Testis (tissue), 3 donors: ENCODE results near the gene NAXE. TPM values are rescaled to one million over a fixed set of nuclear protein-coding genes. Genes with fewer than 3 reads are reported as not detected.

Source experiments
- DNase-seq: peaks from one replicate; pipeline ENCODE4 v3.0.0-alpha.2; 2019
- H3K27ac ChIP-seq, 2 donors: fragments of 200-600 bp; sonication (generic); one replicate each; pipeline ENCODE4 v1.5.1; 2019
- H3K27me3 ChIP-seq: fragments of 200-600 bp; sonication (generic); one replicate; pipeline ENCODE4 v1.5.1; 2019
- H3K36me3 ChIP-seq: fragments of 200-600 bp; sonication (generic); one replicate; pipeline ENCODE4 v1.5.1; 2017; ENCODE audit warnings: low read depth; ENCODE audit errors: missing control alignments
- H3K4me1 ChIP-seq: fragments of 200-600 bp; sonication (generic); one replicate; pipeline ENCODE4 v1.5.1; 2019
- H3K4me3 ChIP-seq, 2 donors: fragments of 200-600 bp; sonication (generic); one replicate each; pipeline ENCODE4 v1.5.1; 2017 to 2019
- H3K9me3 ChIP-seq: fragments of 200-600 bp; sonication (generic); one replicate; pipeline ENCODE4 v1.5.1; 2017
- POLR2A ChIP-seq: fragments of 450-650 bp; IDR thresholded peaks from one replicate; pipeline ENCODE4 v1.6.1; 2017; ENCODE audit warnings: antibody characterized with exemption, mild to moderate bottlenecking, moderate library complexity
- WGBS, 2 donors: methylation state at CpG; one replicate each; pipeline ENCODE4 v1.1.5; 2018; 5-methylcytosine and 5-hydroxymethylcytosine counted together
- intact Hi-C: fragments of 100-400 bp; cut with DNase I; formaldehyde crosslinking; loops from one replicate; pipeline ENCODE4 v1.15.1; 2023; ENCODE audit warnings: low total_unique reads
- polyA plus RNA-seq: library from polyadenylated mRNA; stranded (reverse); fragments of 350-450 nt; fragmentation: Illumina TruSeq; extraction: RNeasy Lipid Tissue Mini Kit (QIAGEN cat#74804); gene quantifications from one replicate; pipeline ENCODE4 v1.2.3, GENCODE V29; 2014; ENCODE audit warnings: low read depth, low replicate concordance; ENCODE audit not compliant: insufficient read depth
- total RNA-seq, 2 donors: library from RNA; depleted of rRNA; stranded (reverse); fragments of >200 nt; gene quantifications; one replicate each; pipeline ENCODE4 v1.2.3, GENCODE V29; 2016
- TF ChIP-seq, protein P1 (sequence below), 3 experiments: fragments of 450-650 bp in 2 of 3; fragments of 200-600 bp in 1 of 3; sonication (generic) in 1 of 3; IDR thresholded peaks; one replicate each; pipeline ENCODE4 v1.5.1; 2016 to 2019; ENCODE audit warnings: antibody characterized with exemption in 3 of 3, mild to moderate bottlenecking in 2 of 3, moderate library complexity in 1 of 3

Gene NAXE
- total and polyA plus RNA-seq, 3 donors from 2014 or later, result 110 to 200 (median 142) TPM

DNA sequence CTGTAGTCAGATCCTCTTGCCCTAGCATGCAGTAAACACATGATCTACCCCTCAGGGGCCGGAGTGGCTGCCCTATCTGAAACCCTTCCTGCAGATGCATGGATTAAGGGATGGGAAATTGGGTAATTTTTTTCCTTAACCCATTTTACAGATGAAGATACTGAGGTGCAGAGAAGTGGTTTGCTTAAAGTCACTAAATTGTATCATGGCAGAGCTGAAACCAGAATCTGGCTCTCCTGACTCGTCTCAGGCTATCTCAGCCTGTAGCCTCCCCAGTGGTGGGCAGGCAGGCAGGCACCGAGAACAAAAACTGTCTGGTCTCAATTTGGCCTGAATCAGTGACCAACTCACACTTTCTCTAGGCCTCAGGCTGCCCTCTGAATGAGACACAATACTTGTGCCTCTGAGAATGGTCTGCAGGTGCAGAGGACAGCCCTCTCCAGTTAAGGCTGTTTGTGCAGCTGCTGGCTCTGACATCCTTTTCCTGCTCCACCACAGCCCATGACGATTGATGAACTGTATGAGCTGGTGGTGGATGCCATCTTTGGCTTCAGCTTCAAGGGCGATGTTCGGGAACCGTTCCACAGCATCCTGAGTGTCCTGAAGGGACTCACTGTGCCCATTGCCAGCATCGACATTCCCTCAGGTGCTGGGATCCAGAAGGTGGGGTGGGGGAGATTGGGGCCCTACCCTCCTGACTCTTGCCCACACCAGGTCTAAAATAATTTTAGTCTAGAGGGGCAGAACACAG is 1.5 kb downstream of the NAXE start:
- WGBS, 2 donors, result 75 to 79% methylated on average over 8 of the region's 8 CpGs

DNA sequence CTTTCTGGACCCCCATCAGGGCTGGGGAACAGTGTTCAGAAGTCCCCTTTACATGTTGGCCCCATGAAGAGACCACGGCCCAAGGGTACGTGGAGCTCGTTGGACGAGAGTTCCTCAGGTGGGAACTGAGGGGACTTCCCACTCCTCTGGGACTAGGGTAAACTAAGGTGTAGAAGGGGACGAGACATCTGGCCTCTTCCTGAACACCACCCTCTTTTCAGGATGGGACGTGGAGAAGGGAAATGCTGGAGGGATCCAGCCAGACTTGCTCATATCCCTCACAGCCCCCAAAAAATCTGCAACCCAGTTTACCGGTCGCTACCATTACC is 2.0 kb downstream of the NAXE start:
- H3K4me1 ChIP-seq, result peaks cover 24% of the 10 kb centered on the region
- DNase-seq, result no peak
- TF ChIP-seq, protein P1, sequence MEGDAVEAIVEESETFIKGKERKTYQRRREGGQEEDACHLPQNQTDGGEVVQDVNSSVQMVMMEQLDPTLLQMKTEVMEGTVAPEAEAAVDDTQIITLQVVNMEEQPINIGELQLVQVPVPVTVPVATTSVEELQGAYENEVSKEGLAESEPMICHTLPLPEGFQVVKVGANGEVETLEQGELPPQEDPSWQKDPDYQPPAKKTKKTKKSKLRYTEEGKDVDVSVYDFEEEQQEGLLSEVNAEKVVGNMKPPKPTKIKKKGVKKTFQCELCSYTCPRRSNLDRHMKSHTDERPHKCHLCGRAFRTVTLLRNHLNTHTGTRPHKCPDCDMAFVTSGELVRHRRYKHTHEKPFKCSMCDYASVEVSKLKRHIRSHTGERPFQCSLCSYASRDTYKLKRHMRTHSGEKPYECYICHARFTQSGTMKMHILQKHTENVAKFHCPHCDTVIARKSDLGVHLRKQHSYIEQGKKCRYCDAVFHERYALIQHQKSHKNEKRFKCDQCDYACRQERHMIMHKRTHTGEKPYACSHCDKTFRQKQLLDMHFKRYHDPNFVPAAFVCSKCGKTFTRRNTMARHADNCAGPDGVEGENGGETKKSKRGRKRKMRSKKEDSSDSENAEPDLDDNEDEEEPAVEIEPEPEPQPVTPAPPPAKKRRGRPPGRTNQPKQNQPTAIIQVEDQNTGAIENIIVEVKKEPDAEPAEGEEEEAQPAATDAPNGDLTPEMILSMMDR (IDR thresholded peaks at IDR 0.05), result no peak
- TF ChIP-seq POLR2A, result no peak
- H3K27ac ChIP-seq, result no peak overlapping the region
- no peak overlapping the region for H3K4me3 ChIP-seq
- H3K9me3 ChIP-seq, result no peaks in the 10 kb centered on the region
- intact Hi-C loops, result no loop called here
- 90 to 91% methylated on average over 4 to 8 of the region's 8 CpGs for WGBS, 2 donors
- H3K36me3 ChIP-seq, result no peaks in the 10 kb centered on the region
- no peaks in the 10 kb centered on the region for H3K27me3 ChIP-seq

More for the DNA sequence above, 1.5 kb downstream of the NAXE start:
- intact Hi-C loops, result no loop called here
- no peaks in the 10 kb centered on the region for H3K9me3 ChIP-seq
- DNase-seq, result no peak
- TF ChIP-seq, protein P1 (IDR thresholded peaks at IDR 0.05), result no peak
- TF ChIP-seq POLR2A, result no peak
- H3K36me3 ChIP-seq, result no peaks in the 10 kb centered on the region
- peaks cover 24% of the 10 kb centered on the region for H3K4me1 ChIP-seq
- no peaks in the 10 kb centered on the region for H3K27me3 ChIP-seq
- no peak overlapping the region for H3K4me3 ChIP-seq
- no peak overlapping the region for H3K27ac ChIP-seq

DNA sequence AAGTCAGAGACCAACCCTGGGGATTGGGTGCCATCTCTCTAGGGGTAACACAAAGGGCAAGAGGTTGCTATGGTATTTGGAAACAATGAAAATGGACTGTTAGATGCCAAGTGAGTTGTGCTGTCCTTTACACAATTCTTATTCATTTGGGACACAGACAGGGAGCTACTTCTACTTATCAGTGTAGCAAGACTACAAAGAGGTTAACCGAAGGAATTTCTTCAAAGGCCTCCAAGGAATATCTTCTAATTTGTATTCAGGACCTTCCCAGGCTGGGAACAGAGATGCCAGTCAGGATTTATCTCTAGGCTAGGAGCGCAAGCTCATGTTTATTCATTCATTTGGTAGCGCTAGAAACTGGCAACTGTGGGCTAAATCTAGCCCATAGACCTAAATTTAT is 2.6 kb downstream of the NAXE start:
- Histone ChIP-seq H3K36me3 (no peaks in the 10 kb centered on the region), H3K4me3 (no peak overlapping the region), H3K4me1 (peaks cover 21% of the 10 kb centered on the region), H3K9me3 (no peaks in the 10 kb centered on the region), H3K27me3 (no peaks in the 10 kb centered on the region), H3K27ac (no peak overlapping the region)
- intact Hi-C loops, result no loop called here
- DNase-seq, result no peak
- WGBS, 2 donors, result 50 to 60% methylated on average over 3 of the region's 3 CpGs
- TF ChIP-seq POLR2A, result no peak
- TF ChIP-seq, protein P1 (IDR thresholded peaks at IDR 0.05), result no peak

DNA sequence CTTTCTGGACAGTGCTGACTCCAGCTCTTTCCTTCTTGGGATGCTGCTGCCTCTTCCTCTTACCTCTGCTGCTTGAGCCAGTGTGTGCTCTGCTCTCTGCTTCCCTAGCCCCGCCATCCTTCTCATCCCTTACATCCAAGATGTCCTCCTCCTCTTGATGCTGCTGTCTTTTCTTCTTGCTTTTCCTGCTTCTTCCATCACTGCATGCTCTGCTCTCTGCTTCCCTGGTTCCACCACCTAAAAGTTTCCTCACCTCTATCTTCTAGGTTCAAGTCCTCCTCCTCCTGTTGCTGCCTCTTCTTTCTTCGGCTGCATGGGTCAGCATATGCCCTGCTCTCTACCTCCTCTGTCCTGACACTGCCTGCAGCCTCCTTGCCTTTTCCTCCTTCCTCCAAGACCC is 3.4 kb downstream of the NAXE start:
- intact Hi-C loops, result no loop called here
- H3K36me3 ChIP-seq, result no peaks in the 10 kb centered on the region

More for the DNA sequence above, 3.4 kb downstream of the NAXE start:
- 90 to 95% methylated on average over 2 of the region's 2 CpGs for WGBS, 2 donors
- Histone ChIP-seq H3K27ac (no peak overlapping the region), H3K4me3 (no peak overlapping the region), H3K4me1 (peaks cover 18% of the 10 kb centered on the region), H3K9me3 (no peaks in the 10 kb centered on the region), H3K27me3 (no peaks in the 10 kb centered on the region)
- no peak for DNase-seq
- TF ChIP-seq, protein P1 (IDR thresholded peaks at IDR 0.05), result no peak
- TF ChIP-seq POLR2A, result no peak
